ENCODE results near the gene TSPAN19.
A peak's percentile ranks its signal among the peaks of the same experiment; 100 is the strongest.

TSPAN19 gene

DNA sequence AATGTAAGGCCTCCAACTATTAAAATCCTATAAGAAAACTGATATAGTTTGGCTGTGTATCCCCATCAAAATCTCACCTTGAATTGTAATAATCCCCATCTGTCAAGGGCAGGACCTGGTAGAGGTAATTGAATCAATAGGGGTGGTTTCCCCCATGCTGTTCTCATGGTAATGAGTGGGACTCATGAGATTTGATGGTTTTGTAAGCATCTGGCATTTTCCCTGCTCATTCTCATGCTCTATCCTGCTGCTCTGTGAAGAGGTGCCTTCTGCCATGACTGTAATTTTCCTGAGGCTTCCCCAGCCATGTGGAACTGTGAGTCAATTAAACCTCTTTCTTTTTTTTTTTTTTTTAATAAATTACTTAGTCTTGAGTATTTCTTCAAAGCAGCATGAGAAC, 31.9 kb downstream of the TSPAN19 start:
- H3K27me3 ChIP-seq (ENCODE audit: control insufficient read depth, insufficient read depth, low read length, poor library complexity, severe bottlenecking): no peaks in the 10 kb centered on the region
- H3K9me3 ChIP-seq (ENCODE audit: control insufficient read depth, low read length): no peaks in the 10 kb centered on the region
- H3K4me1 ChIP-seq (ENCODE audit: control insufficient read depth, insufficient read depth, low read length): no peaks in the 10 kb centered on the region
- no peak overlapping the region for H3K27ac ChIP-seq (ENCODE audit: insufficient read depth, low read depth, low read length, poor library complexity, severe bottlenecking)
- H3K36me3 ChIP-seq (ENCODE audit: control insufficient read depth, insufficient read depth, low read length): no peaks in the 10 kb centered on the region
- H3K4me3 ChIP-seq (ENCODE audit: insufficient read depth, low read depth, low read length): no peak overlapping the region

GRCh38 chr12:85002778-85003296, 33.2 kb downstream of the TSPAN19 start:
- no peak overlapping the region for H3K27ac ChIP-seq (ENCODE audit: insufficient read depth, low read depth, low read length, poor library complexity, severe bottlenecking)
- H3K4me3 ChIP-seq (ENCODE audit: insufficient read depth, low read depth, low read length): no peak overlapping the region
- no peaks in the 10 kb centered on the region for H3K9me3 ChIP-seq (ENCODE audit: control insufficient read depth, low read length)
- 89 to 93% methylated on average over 3 of the region's 3 CpGs for whole genome bisulfite sequencing, 2 experiments
- no peaks in the 10 kb centered on the region for H3K27me3 ChIP-seq (ENCODE audit: control insufficient read depth, insufficient read depth, low read length, poor library complexity, severe bottlenecking)
- H3K36me3 ChIP-seq (ENCODE audit: control insufficient read depth, insufficient read depth, low read length): no peaks in the 10 kb centered on the region
- no peaks in the 10 kb centered on the region for H3K4me1 ChIP-seq (ENCODE audit: control insufficient read depth, insufficient read depth, low read length)

DNA sequence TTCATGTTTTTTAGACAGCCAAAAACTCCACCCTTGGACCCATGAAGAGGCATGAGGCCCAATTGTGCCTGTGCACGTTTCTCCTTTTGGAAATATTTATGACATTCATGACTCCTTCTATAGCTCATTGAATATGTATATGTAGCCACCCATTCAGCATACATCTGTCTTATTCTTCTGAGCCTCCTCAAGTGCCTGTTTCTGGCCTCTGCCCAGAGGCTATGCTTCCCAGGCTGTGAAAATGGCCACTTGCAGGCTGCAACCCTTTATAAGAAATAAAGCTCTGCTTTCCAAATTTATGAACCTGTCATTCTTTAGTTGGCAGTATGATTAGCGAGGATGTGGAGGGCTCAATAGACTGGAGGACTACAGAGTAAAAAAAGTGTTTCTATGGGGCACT, 35.3 kb downstream of the TSPAN19 start:
- H3K36me3 ChIP-seq (ENCODE audit: control insufficient read depth, insufficient read depth, low read length): no peaks in the 10 kb centered on the region
- WGBS, 2 experiments: 90 to 92% methylated on average over 1 to 2 of the region's 2 CpGs
- H3K4me3 ChIP-seq (ENCODE audit: insufficient read depth, low read depth, low read length): no peak overlapping the region
- H3K27ac ChIP-seq (ENCODE audit: insufficient read depth, low read depth, low read length, poor library complexity, severe bottlenecking): no peak overlapping the region
- H3K27me3 ChIP-seq (ENCODE audit: control insufficient read depth, insufficient read depth, low read length, poor library complexity, severe bottlenecking): no peaks in the 10 kb centered on the region
- no peaks in the 10 kb centered on the region for H3K4me1 ChIP-seq (ENCODE audit: control insufficient read depth, insufficient read depth, low read length)
- no peaks in the 10 kb centered on the region for H3K9me3 ChIP-seq (ENCODE audit: control insufficient read depth, low read length)

DNA sequence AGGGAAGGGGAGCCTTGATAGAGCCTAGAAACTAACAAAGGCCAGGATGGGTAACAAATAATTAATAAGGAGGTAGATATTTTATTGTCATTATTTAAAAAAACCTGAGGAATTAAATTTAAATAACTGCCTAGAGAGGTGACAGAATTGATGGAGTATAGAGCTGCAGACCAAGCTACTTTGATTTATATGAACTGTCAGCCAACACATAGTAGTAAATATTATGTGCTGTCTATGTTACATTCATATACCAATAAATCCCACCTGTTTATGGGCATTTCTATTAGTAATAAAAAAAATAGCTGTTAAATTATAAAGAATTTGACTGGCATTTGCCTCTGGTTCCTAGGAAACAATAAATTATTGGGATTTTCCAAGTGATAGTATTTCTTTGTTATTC, 37.7 kb downstream of the TSPAN19 start:
- Histone ChIP-seq H3K36me3 (ENCODE audit: control insufficient read depth, insufficient read depth, low read length) (no peaks in the 10 kb centered on the region), H3K27ac (ENCODE audit: insufficient read depth, low read depth, low read length, poor library complexity, severe bottlenecking) (no peak overlapping the region), H3K4me1 (ENCODE audit: control insufficient read depth, insufficient read depth, low read length) (no peaks in the 10 kb centered on the region), H3K27me3 (ENCODE audit: control insufficient read depth, insufficient read depth, low read length, poor library complexity, severe bottlenecking) (no peaks in the 10 kb centered on the region), H3K4me3 (ENCODE audit: insufficient read depth, low read depth, low read length) (no peak overlapping the region), H3K9me3 (ENCODE audit: control insufficient read depth, low read length) (no peaks in the 10 kb centered on the region)

DNA sequence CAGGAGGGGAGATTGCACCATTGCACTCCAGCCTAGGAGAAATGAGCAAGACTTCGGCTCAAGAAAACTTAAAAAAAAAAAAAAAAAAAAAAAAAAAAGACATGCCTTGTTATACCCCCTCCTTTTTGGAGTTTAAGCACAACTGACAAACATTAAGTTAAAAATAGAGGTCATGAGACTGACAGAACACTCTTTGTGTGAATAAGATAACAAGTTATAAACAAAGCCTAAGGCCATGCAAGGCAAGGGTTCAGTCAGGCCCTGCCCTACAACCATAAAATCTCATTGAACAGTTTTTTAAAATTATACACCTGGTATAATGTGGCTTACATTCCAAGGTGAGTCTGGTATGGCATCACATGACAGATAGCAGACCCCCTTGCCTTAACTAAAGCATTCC, 39.3 kb downstream of the TSPAN19 start:
- no peak overlapping the region for H3K27ac ChIP-seq (ENCODE audit: insufficient read depth, low read depth, low read length, poor library complexity, severe bottlenecking)
- H3K4me3 ChIP-seq (ENCODE audit: insufficient read depth, low read depth, low read length): no peak overlapping the region
- no peaks in the 10 kb centered on the region for H3K27me3 ChIP-seq (ENCODE audit: control insufficient read depth, insufficient read depth, low read length, poor library complexity, severe bottlenecking)
- H3K36me3 ChIP-seq (ENCODE audit: control insufficient read depth, insufficient read depth, low read length): no peaks in the 10 kb centered on the region
- H3K4me1 ChIP-seq (ENCODE audit: control insufficient read depth, insufficient read depth, low read length): no peaks in the 10 kb centered on the region
- no peaks in the 10 kb centered on the region for H3K9me3 ChIP-seq (ENCODE audit: control insufficient read depth, low read length)
- WGBS, 2 experiments: 60 to 83% methylated on average over 1 of the region's 1 CpG

GRCh38 chr12:84995641-84996040, 40.4 kb downstream of the TSPAN19 start:
- no peak overlapping the region for H3K27ac ChIP-seq (ENCODE audit: insufficient read depth, low read depth, low read length, poor library complexity, severe bottlenecking)
- no peaks in the 10 kb centered on the region for H3K27me3 ChIP-seq (ENCODE audit: control insufficient read depth, insufficient read depth, low read length, poor library complexity, severe bottlenecking)
- 73 to 96% methylated on average over 2 of the region's 2 CpGs for WGBS, 2 experiments
- H3K9me3 ChIP-seq (ENCODE audit: control insufficient read depth, low read length): no peaks in the 10 kb centered on the region
- no peak overlapping the region for H3K4me3 ChIP-seq (ENCODE audit: insufficient read depth, low read depth, low read length)
- no peaks in the 10 kb centered on the region for H3K36me3 ChIP-seq (ENCODE audit: control insufficient read depth, insufficient read depth, low read length)
- no peaks in the 10 kb centered on the region for H3K4me1 ChIP-seq (ENCODE audit: control insufficient read depth, insufficient read depth, low read length)

DNA sequence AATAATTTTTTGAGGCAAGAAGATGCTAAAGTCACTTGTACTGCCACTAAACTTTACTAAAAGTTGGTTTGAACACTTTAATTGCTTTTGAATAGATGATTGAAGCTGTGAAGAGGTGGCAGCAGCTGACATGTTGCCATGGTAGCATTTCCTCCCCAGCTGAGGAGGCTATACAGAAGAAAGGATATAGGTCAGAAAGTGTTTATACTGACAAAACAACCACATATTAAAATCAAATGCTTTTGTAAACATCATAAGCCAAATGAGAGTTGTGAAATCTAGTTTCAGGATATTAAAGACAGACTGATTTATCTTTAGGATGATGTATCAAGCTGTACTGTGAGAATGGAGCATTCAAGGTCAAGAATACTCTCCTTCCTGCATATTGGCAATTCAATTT, 41.7 kb downstream of the TSPAN19 start:
- H3K36me3 ChIP-seq (ENCODE audit: control insufficient read depth, insufficient read depth, low read length): no peaks in the 10 kb centered on the region
- no peaks in the 10 kb centered on the region for H3K4me1 ChIP-seq (ENCODE audit: control insufficient read depth, insufficient read depth, low read length)
- H3K27ac ChIP-seq (ENCODE audit: insufficient read depth, low read depth, low read length, poor library complexity, severe bottlenecking): no peak overlapping the region
- no peak overlapping the region for H3K4me3 ChIP-seq (ENCODE audit: insufficient read depth, low read depth, low read length)
- H3K27me3 ChIP-seq (ENCODE audit: control insufficient read depth, insufficient read depth, low read length, poor library complexity, severe bottlenecking): no peaks in the 10 kb centered on the region
- no peaks in the 10 kb centered on the region for H3K9me3 ChIP-seq (ENCODE audit: control insufficient read depth, low read length)

GRCh38 chr12:84986586-84986985, 49.5 kb downstream of the TSPAN19 start:
- Histone ChIP-seq H3K4me3 (ENCODE audit: insufficient read depth, low read depth, low read length) (no peak overlapping the region), H3K36me3 (ENCODE audit: control insufficient read depth, insufficient read depth, low read length) (no peaks in the 10 kb centered on the region), H3K27me3 (ENCODE audit: control insufficient read depth, insufficient read depth, low read length, poor library complexity, severe bottlenecking) (no peaks in the 10 kb centered on the region), H3K4me1 (ENCODE audit: control insufficient read depth, insufficient read depth, low read length) (peaks cover 6% of the 10 kb centered on the region), H3K9me3 (ENCODE audit: control insufficient read depth, low read length) (no peaks in the 10 kb centered on the region), H3K27ac (ENCODE audit: insufficient read depth, low read depth, low read length, poor library complexity, severe bottlenecking) (no peak overlapping the region)
- WGBS, 2 experiments: 84 to 92% methylated on average over 3 of the region's 3 CpGs

DNA sequence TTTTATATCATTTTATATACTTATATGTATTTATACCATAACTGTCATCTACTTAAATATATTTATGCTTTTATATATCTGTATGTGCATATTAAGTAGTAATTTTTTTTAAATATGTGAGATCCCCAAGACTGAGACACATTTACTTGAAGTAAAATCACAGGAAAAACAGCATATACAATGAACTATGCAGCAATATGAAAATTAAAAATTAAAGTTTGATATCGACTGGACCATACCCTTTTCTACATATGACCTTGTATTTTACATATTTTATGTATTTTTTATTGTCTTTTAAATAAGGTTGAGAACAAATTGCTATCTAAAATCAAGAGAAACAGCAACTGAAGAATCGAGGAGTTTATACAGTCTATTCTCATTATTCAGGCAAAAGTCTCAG, 50.0 kb downstream of the TSPAN19 start:
- Histone ChIP-seq H3K4me1 (ENCODE audit: control insufficient read depth, insufficient read depth, low read length) (peaks cover 6% of the 10 kb centered on the region), H3K27me3 (ENCODE audit: control insufficient read depth, insufficient read depth, low read length, poor library complexity, severe bottlenecking) (no peaks in the 10 kb centered on the region), H3K4me3 (ENCODE audit: insufficient read depth, low read depth, low read length) (no peak overlapping the region), H3K36me3 (ENCODE audit: control insufficient read depth, insufficient read depth, low read length) (no peaks in the 10 kb centered on the region), H3K27ac (ENCODE audit: insufficient read depth, low read depth, low read length, poor library complexity, severe bottlenecking) (no peak overlapping the region), H3K9me3 (ENCODE audit: control insufficient read depth, low read length) (no peaks in the 10 kb centered on the region)
- 86 to 89% methylated on average over 1 of the region's 2 CpGs for WGBS, 2 experiments

DNA sequence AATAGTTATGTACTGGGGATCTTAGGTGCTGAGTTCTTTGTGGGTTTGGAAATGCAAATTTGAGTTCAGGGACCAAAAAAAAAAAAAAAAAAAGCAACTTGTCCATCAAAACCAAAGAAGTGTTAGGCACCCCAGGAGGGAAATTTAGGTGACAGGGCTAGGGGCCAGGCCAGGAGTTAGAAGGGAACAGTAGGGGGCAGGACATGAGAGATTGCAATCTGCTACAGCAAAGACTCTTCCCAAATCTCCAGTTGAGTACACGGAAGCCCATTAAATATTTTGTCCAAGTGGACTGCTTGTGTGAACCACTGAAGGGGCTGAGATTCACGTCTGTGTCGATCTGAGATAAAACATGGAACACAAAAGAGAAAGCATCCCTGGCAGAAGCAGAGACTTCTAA, 52.8 kb downstream of the TSPAN19 start:
- H3K4me3 ChIP-seq (ENCODE audit: insufficient read depth, low read depth, low read length): no peak overlapping the region
- H3K9me3 ChIP-seq (ENCODE audit: control insufficient read depth, low read length): no peaks in the 10 kb centered on the region
- 70% methylated on average over 3 of the region's 3 CpGs for WGBS, 2 experiments
- peak overlapping the region; percentile 63 for H3K27ac ChIP-seq (ENCODE audit: insufficient read depth, low read depth, low read length, poor library complexity, severe bottlenecking)
- peaks cover 6% of the 10 kb centered on the region for H3K4me1 ChIP-seq (ENCODE audit: control insufficient read depth, insufficient read depth, low read length)
- no peaks in the 10 kb centered on the region for H3K27me3 ChIP-seq (ENCODE audit: control insufficient read depth, insufficient read depth, low read length, poor library complexity, severe bottlenecking)
- H3K36me3 ChIP-seq (ENCODE audit: control insufficient read depth, insufficient read depth, low read length): no peaks in the 10 kb centered on the region

GRCh38 chr12:84982888-84983287, 53.2 kb downstream of the TSPAN19 start:
- Histone ChIP-seq H3K4me3 (ENCODE audit: insufficient read depth, low read depth, low read length) (no peak overlapping the region), H3K27me3 (ENCODE audit: control insufficient read depth, insufficient read depth, low read length, poor library complexity, severe bottlenecking) (no peaks in the 10 kb centered on the region), H3K9me3 (ENCODE audit: control insufficient read depth, low read length) (no peaks in the 10 kb centered on the region), H3K36me3 (ENCODE audit: control insufficient read depth, insufficient read depth, low read length) (no peaks in the 10 kb centered on the region), H3K27ac (ENCODE audit: insufficient read depth, low read depth, low read length, poor library complexity, severe bottlenecking) (peak overlapping the region; percentile 63), H3K4me1 (ENCODE audit: control insufficient read depth, insufficient read depth, low read length) (peaks cover 6% of the 10 kb centered on the region)
- 69 to 83% methylated on average over 1 of the region's 1 CpG for WGBS, 2 experiments

Measured in ectodermal cell (in vitro differentiated cells).